ENCODE results near the gene PRM3.

- TF ChIP-seq EZH2 (IDR thresholded peaks at IDR 0.05; ENCODE audit: insufficient read depth, poor library complexity, severe bottlenecking), result no peak
- TF ChIP-seq EZH2phosphoT487 (IDR thresholded peaks at IDR 0.05; ENCODE audit: insufficient read depth, low read depth), result no peak
Observed at GRCh38 chr16:11276143-11276895, 2.9 kb upstream of the PRM3 start, which contains the start of gene PRM2.

Measured in GM23248 (cell line).